Fibroblast of lung (primary cell): Measurements from ENCODE around the gene SORCS2.

Source experiments
- CTCF ChIP-seq, 2 donors: IDR thresholded peaks in 1 of 2; conservative IDR thresholded peaks in 1 of 2; 1 replicate in 1 of 2; 2 replicates in 1 of 2; pipeline ENCODE4 v1.5.1; 2011 to 2012; ENCODE audit warnings: low read length in 2 of 2, control low read depth in 1 of 2, inconsistent platforms in 1 of 2, low read depth in 1 of 2, mild to moderate bottlenecking in 1 of 2
- EZH2 ChIP-seq: IDR thresholded peaks from 2 replicates; pipeline ENCODE4 v1.5.1; 2012; ENCODE audit warnings: low read length, control low read depth, mild to moderate bottlenecking; ENCODE audit errors: missing control alignments

GRCh38 chr4:7569810-7570783 lies 377.8 kb downstream of the SORCS2 start:
- TF ChIP-seq CTCF (conservative IDR thresholded peaks at IDR 0.05 in 1 of 2, IDR thresholded peaks at IDR 0.05 in 1 of 2; ENCODE audit: low read depth in 1 of 2, low read length in 2 of 2) (no peak), EZH2 (no peak)
